ENCODE data around the gene CNIH3. TPM values are rescaled to one million over a fixed set of nuclear protein-coding genes. Genes with fewer than 3 reads are reported as not detected.
A peak's percentile ranks its signal among the peaks of the same experiment; 100 is the strongest.

Gene CNIH3
- total and polyA plus RNA-seq, 8 donors: 0.45 to 18.7 (median 3.1) TPM; not detected in 1

GRCh38 chr1:224643653-224644052 is 27.5 kb downstream of the CNIH3 start:
- no peaks in the 10 kb centered on the region for H3K27me3 ChIP-seq
- intact Hi-C loops (cut with DNase I; ENCODE audit: low total_unique reads): loop anchor here (10.0 kb wide), 2 partner anchors 211 to 281 kb away; partner anchors contain the start of gene DNAH14
- H3K4me3 ChIP-seq: no peak overlapping the region
- 80 to 90% (median 86%) methylated on average over 5 of the region's 5 CpGs for WGBS, 5 donors
- TF ChIP-seq POLR2AphosphoS5 (IDR thresholded peaks at IDR 0.05) (no peak), POLR2A (IDR thresholded peaks at IDR 0.05) (no peak), EP300 (IDR thresholded peaks at IDR 0.05) (no peak)
- TF ChIP-seq, protein P1, sequence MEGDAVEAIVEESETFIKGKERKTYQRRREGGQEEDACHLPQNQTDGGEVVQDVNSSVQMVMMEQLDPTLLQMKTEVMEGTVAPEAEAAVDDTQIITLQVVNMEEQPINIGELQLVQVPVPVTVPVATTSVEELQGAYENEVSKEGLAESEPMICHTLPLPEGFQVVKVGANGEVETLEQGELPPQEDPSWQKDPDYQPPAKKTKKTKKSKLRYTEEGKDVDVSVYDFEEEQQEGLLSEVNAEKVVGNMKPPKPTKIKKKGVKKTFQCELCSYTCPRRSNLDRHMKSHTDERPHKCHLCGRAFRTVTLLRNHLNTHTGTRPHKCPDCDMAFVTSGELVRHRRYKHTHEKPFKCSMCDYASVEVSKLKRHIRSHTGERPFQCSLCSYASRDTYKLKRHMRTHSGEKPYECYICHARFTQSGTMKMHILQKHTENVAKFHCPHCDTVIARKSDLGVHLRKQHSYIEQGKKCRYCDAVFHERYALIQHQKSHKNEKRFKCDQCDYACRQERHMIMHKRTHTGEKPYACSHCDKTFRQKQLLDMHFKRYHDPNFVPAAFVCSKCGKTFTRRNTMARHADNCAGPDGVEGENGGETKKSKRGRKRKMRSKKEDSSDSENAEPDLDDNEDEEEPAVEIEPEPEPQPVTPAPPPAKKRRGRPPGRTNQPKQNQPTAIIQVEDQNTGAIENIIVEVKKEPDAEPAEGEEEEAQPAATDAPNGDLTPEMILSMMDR (IDR thresholded peaks at IDR 0.05): no peak
- no peaks in the 10 kb centered on the region for H3K9me3 ChIP-seq
- no peak for DNase-seq
- no peak overlapping the region for H3K27ac ChIP-seq
- H3K4me1 ChIP-seq: peaks cover 6 to 20% (median 11%) of the 10 kb centered on the region in 4 donors
- H3K36me3 ChIP-seq: no peaks in the 10 kb centered on the region

GRCh38 chr1:224644553-224645154 is 28.5 kb downstream of the CNIH3 start:
- Histone ChIP-seq H3K36me3 (no peaks in the 10 kb centered on the region), H3K9me3 (no peaks in the 10 kb centered on the region), H3K4me3 (no peak overlapping the region), H3K27me3 (no peaks in the 10 kb centered on the region), H3K4me1 (peaks cover 3 to 14% (median 8%) of the 10 kb centered on the region in 4 donors), H3K27ac (no peak overlapping the region)
- intact Hi-C loops (cut with DNase I; ENCODE audit: low total_unique reads): loop anchor here (10.0 kb wide), 2 partner anchors 210 to 280 kb away; partner anchors contain the start of gene DNAH14
- WGBS, 5 donors: 25 to 34% (median 28%) methylated on average over 5 of the region's 5 CpGs
- no peak for TF ChIP-seq POLR2A (IDR thresholded peaks at IDR 0.05)
- TF ChIP-seq, protein P1 (IDR thresholded peaks at IDR 0.05): peak in 5 of 7 experiments; percentile 55 to 89 (median 84)
- peak; percentile 39 to 74 for DNase-seq

GRCh38 chr1:224647449-224647848 is 31.3 kb downstream of the CNIH3 start:
- Histone ChIP-seq H3K4me1 (peaks cover 0 to 4% (median 0%) of the 10 kb centered on the region in 4 donors), H3K27ac (no peak overlapping the region), H3K36me3 (no peaks in the 10 kb centered on the region), H3K27me3 (no peaks in the 10 kb centered on the region), H3K4me3 (no peak overlapping the region), H3K9me3 (no peaks in the 10 kb centered on the region)
- no peak for DNase-seq
- TF ChIP-seq POLR2A (IDR thresholded peaks at IDR 0.05) (no peak), EP300 (IDR thresholded peaks at IDR 0.05) (no peak), POLR2AphosphoS5 (IDR thresholded peaks at IDR 0.05) (no peak)
- TF ChIP-seq, protein P1 (IDR thresholded peaks at IDR 0.05): no peak
- 84 to 96% (median 88%) methylated on average over 2 of the region's 2 CpGs for WGBS, 5 donors
- intact Hi-C loops (cut with DNase I; ENCODE audit: low total_unique reads): loop anchor here (10.0 kb wide), 2 partner anchors 207 to 277 kb away; partner anchors contain the start of gene DNAH14

- Histone ChIP-seq H3K9me3 (no peaks in the 10 kb centered on the region), H3K27ac (no peak overlapping the region), H3K36me3 (no peaks in the 10 kb centered on the region), H3K27me3 (no peaks in the 10 kb centered on the region), H3K4me1 (peaks cover 0 to 8% (median 0%) of the 10 kb centered on the region in 4 donors), H3K4me3 (no peak overlapping the region)
- intact Hi-C loops (cut with DNase I; ENCODE audit: low total_unique reads): no loop called here
- WGBS, 5 donors: 40 to 70% (median 66%) methylated on average over 3 of the region's 3 CpGs
- no peak for DNase-seq
- TF ChIP-seq, protein P1 (IDR thresholded peaks at IDR 0.05): no peak
- TF ChIP-seq POLR2A (IDR thresholded peaks at IDR 0.05): no peak
- no peak for TF ChIP-seq EP300 (IDR thresholded peaks at IDR 0.05)
- TF ChIP-seq POLR2AphosphoS5 (IDR thresholded peaks at IDR 0.05): no peak
Observed at GRCh38 chr1:224650290-224650689, 34.2 kb downstream of the CNIH3 start.
